ENCODE measurements around the gene RPS18. TPM values are rescaled to one million over a fixed set of nuclear protein-coding genes. Genes with fewer than 3 reads are reported as not detected.
"Not testable (repeated sequence)": the region's sequence is repeated elsewhere in the genome, so short reads cannot be mapped to it uniquely, and the experiment has no call there.

Gene RPS18
- polyA plus RNA-seq = 1,000 to 10,000 TPM; 7,154 to 7,464 TPM

- H3K4me3 ChIP-seq (ENCODE audit: low read depth in 1 of 2, low read length in 2 of 2) = peak within 1 kb of the TSS; percentile 77 to 93
- no peaks in the 10 kb centered on the region for H3K27me3 ChIP-seq (ENCODE audit: control insufficient read depth in 1 of 2, insufficient read depth in 2 of 2, low read length in 2 of 2)
- H3K36me3 ChIP-seq (ENCODE audit: control insufficient read depth in 2 of 2, insufficient read depth in 2 of 2, low read length in 1 of 2) = peaks cover 7 to 21% of the 10 kb centered on the region in 2 donors
- H3K9me3 ChIP-seq (ENCODE audit: control insufficient read depth in 2 of 2, insufficient read depth in 1 of 2, low read depth in 1 of 2, low read length in 1 of 2) = no peaks in the 10 kb centered on the region
- WGBS, 2 donors = 0% methylated on average over 48 of the region's 48 CpGs
- H3K4me1 ChIP-seq (ENCODE audit: control insufficient read depth in 2 of 2, insufficient read depth in 2 of 2, low read length in 1 of 2) = peaks cover 0 to 7% of the 10 kb centered on the region in 2 donors
- peak within 1 kb of the TSS; percentile 89 to 94 for H3K27ac ChIP-seq (ENCODE audit: low read depth in 2 of 2, low read length in 1 of 2)
These were observed at the start of gene RPS18, which contains the start of gene VPS52 for GRCh38 chr6:33271468-33272274. Gene RPS18 (plus strand): TSS chr6:33272075. CDS start chr6:33272120, 45 bp downstream. Gene VPS52 (minus strand): TSS chr6:33271876. CDS start chr6:33271675, 201 bp downstream.

GRCh38 chr6:33226503-33227120, 45.3 kb upstream of the RPS18 start:
- H3K36me3 ChIP-seq (ENCODE audit: control insufficient read depth in 2 of 2, insufficient read depth in 2 of 2, low read length in 1 of 2); H3K9me3 ChIP-seq (ENCODE audit: control insufficient read depth in 2 of 2, insufficient read depth in 1 of 2, low read depth in 1 of 2, low read length in 1 of 2); H3K27ac ChIP-seq (ENCODE audit: low read depth in 2 of 2, low read length in 1 of 2); H3K27me3 ChIP-seq (ENCODE audit: control insufficient read depth in 1 of 2, insufficient read depth in 2 of 2, low read length in 2 of 2); H3K4me1 ChIP-seq (ENCODE audit: control insufficient read depth in 2 of 2, insufficient read depth in 2 of 2, low read length in 1 of 2); H3K4me3 ChIP-seq (ENCODE audit: low read depth in 1 of 2, low read length in 2 of 2): not testable (repeated sequence)
- 49 to 50% methylated on average over 14 of the region's 14 CpGs for WGBS, 2 donors

GRCh38 chr6:33235221-33235634, 36.6 kb upstream of the RPS18 start:
- no peaks in the 10 kb centered on the region for H3K36me3 ChIP-seq (ENCODE audit: control insufficient read depth in 2 of 2, insufficient read depth in 2 of 2, low read length in 1 of 2)
- H3K4me3 ChIP-seq (ENCODE audit: low read depth in 1 of 2, low read length in 2 of 2) = no peak overlapping the region
- peaks cover 0 to 2% of the 10 kb centered on the region in 2 donors for H3K27me3 ChIP-seq (ENCODE audit: control insufficient read depth in 1 of 2, insufficient read depth in 2 of 2, low read length in 2 of 2)
- H3K9me3 ChIP-seq (ENCODE audit: control insufficient read depth in 2 of 2, insufficient read depth in 1 of 2, low read depth in 1 of 2, low read length in 1 of 2) = peaks cover 0 to 3% of the 10 kb centered on the region in 2 donors
- H3K4me1 ChIP-seq (ENCODE audit: control insufficient read depth in 2 of 2, insufficient read depth in 2 of 2, low read length in 1 of 2) = no peaks in the 10 kb centered on the region
- no peak overlapping the region for H3K27ac ChIP-seq (ENCODE audit: low read depth in 2 of 2, low read length in 1 of 2)
- 24 to 31% methylated on average over 6 of the region's 6 CpGs for WGBS, 2 donors

DNA sequence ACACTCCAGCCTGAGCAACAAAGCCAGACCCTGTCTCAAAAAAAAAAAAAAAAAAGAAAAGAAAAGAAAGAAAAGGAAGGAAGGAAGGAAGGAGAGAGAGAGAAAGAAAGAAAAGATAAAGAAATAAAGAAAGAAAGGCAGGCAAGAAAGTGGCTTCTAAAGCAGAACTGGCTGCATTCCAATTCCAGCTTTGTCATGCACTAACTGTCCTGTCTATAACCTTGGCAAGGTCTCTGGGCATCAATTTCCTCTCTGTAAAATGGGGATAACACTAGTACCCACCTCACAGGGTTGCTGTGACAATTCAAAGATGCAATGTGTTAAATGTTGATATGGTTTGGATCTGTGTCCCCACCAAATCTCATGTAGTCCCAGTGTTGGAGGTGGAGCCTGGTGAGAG, 35.5 kb upstream of the RPS18 start:
- Histone ChIP-seq H3K4me3 (ENCODE audit: low read depth in 1 of 2, low read length in 2 of 2) (no peak overlapping the region), H3K27me3 (ENCODE audit: control insufficient read depth in 1 of 2, insufficient read depth in 2 of 2, low read length in 2 of 2) (no peaks in the 10 kb centered on the region)

DNA sequence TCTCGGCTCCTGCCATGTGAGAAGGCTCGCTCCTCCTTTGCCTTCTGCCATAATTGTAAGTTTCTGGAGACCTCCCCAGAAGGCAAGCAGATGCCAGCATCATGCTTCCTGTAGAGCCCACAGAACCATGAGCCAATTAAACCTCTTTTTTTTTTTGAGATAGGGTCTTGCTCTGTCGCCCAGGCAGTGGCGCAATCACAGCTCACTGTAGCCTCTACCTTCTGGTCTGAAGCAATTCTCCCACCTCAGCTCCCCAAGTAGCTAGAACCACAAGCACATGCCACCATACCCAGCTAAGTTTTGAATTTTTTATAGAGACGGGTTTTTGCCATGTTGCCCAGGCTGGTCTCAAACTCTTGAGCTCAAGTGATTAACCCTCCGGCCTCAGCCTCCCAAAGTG, 35.0 kb upstream of the RPS18 start:
- no peak overlapping the region for H3K4me3 ChIP-seq (ENCODE audit: low read depth in 1 of 2, low read length in 2 of 2)
- H3K4me1 ChIP-seq (ENCODE audit: control insufficient read depth in 2 of 2, insufficient read depth in 2 of 2, low read length in 1 of 2) = no peaks in the 10 kb centered on the region
- H3K27ac ChIP-seq (ENCODE audit: low read depth in 2 of 2, low read length in 1 of 2) = no peak overlapping the region
- no peaks in the 10 kb centered on the region for H3K36me3 ChIP-seq (ENCODE audit: control insufficient read depth in 2 of 2, insufficient read depth in 2 of 2, low read length in 1 of 2)
- WGBS, 2 donors = 86 to 92% methylated on average over 6 of the region's 6 CpGs
- H3K27me3 ChIP-seq (ENCODE audit: control insufficient read depth in 1 of 2, insufficient read depth in 2 of 2, low read length in 2 of 2) = no peaks in the 10 kb centered on the region
- peaks cover 0 to 3% of the 10 kb centered on the region in 2 donors for H3K9me3 ChIP-seq (ENCODE audit: control insufficient read depth in 2 of 2, insufficient read depth in 1 of 2, low read depth in 1 of 2, low read length in 1 of 2)

More for the DNA sequence above, 35.5 kb upstream of the RPS18 start:
- Histone ChIP-seq H3K36me3 (ENCODE audit: control insufficient read depth in 2 of 2, insufficient read depth in 2 of 2, low read length in 1 of 2) (no peaks in the 10 kb centered on the region), H3K4me1 (ENCODE audit: control insufficient read depth in 2 of 2, insufficient read depth in 2 of 2, low read length in 1 of 2) (no peaks in the 10 kb centered on the region), H3K27ac (ENCODE audit: low read depth in 2 of 2, low read length in 1 of 2) (no peak overlapping the region), H3K9me3 (ENCODE audit: control insufficient read depth in 2 of 2, insufficient read depth in 1 of 2, low read depth in 1 of 2, low read length in 1 of 2) (peaks cover 0 to 3% of the 10 kb centered on the region in 2 donors)

DNA sequence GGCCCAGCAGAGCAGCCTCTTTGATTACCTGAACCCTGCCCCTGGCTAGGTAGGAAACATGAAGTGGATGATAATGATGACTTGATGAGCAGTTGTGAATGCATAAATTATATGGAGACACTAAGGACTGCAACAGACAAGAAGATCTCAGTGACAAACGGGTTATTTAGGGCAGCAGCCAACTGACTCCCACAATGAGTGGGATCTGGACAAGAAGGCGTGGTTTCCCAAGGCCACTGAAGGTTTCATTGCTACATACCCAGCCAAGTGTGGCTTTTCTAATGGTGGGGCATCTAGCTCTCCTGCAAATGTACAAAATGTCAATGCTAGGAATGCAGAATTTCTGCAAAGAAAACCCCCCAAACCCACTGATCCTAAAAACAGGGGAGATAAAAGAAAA, 34.1 kb upstream of the RPS18 start:
- 61 to 68% methylated on average over 2 of the region's 2 CpGs for WGBS, 2 donors
- Histone ChIP-seq H3K36me3 (ENCODE audit: control insufficient read depth in 2 of 2, insufficient read depth in 2 of 2, low read length in 1 of 2) (no peaks in the 10 kb centered on the region), H3K4me1 (ENCODE audit: control insufficient read depth in 2 of 2, insufficient read depth in 2 of 2, low read length in 1 of 2) (no peaks in the 10 kb centered on the region), H3K9me3 (ENCODE audit: control insufficient read depth in 2 of 2, insufficient read depth in 1 of 2, low read depth in 1 of 2, low read length in 1 of 2) (peaks cover 0 to 3% of the 10 kb centered on the region in 2 donors), H3K4me3 (ENCODE audit: low read depth in 1 of 2, low read length in 2 of 2) (no peak overlapping the region), H3K27me3 (ENCODE audit: control insufficient read depth in 1 of 2, insufficient read depth in 2 of 2, low read length in 2 of 2) (no peaks in the 10 kb centered on the region), H3K27ac (ENCODE audit: low read depth in 2 of 2, low read length in 1 of 2) (no peak overlapping the region)

DNA sequence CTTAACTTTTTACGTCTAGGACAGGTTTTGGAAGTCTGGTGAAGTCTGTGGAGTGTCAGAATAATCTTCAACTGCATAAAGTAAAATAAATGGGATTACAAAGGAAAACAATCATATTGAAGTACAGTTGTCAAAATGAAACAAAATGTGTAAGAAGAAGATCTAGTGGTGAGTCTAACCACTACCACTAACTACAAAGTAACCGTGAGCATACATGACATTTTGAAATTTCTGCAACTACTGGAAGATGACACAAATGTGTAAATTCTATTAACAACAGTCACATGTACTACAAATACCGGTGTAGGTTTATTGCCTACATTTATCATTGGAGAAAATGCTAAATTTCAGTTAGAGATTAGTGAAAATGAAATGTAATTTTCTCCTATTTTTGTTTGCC, 29.9 kb upstream of the RPS18 start:
- 58 to 60% methylated on average over 3 of the region's 3 CpGs for WGBS, 2 donors
- H3K27ac ChIP-seq (ENCODE audit: low read depth in 2 of 2, low read length in 1 of 2) = no peak overlapping the region
- H3K4me1 ChIP-seq (ENCODE audit: control insufficient read depth in 2 of 2, insufficient read depth in 2 of 2, low read length in 1 of 2) = no peaks in the 10 kb centered on the region

GRCh38 chr6:33243476-33243875, 28.4 kb upstream of the RPS18 start:
- Histone ChIP-seq H3K27ac (ENCODE audit: low read depth in 2 of 2, low read length in 1 of 2) (no peak overlapping the region), H3K4me1 (ENCODE audit: control insufficient read depth in 2 of 2, insufficient read depth in 2 of 2, low read length in 1 of 2) (no peaks in the 10 kb centered on the region), H3K36me3 (ENCODE audit: control insufficient read depth in 2 of 2, insufficient read depth in 2 of 2, low read length in 1 of 2) (no peaks in the 10 kb centered on the region), H3K27me3 (ENCODE audit: control insufficient read depth in 1 of 2, insufficient read depth in 2 of 2, low read length in 2 of 2) (no peaks in the 10 kb centered on the region), H3K4me3 (ENCODE audit: low read depth in 1 of 2, low read length in 2 of 2) (no peak overlapping the region), H3K9me3 (ENCODE audit: control insufficient read depth in 2 of 2, insufficient read depth in 1 of 2, low read depth in 1 of 2, low read length in 1 of 2) (no peaks in the 10 kb centered on the region)
- WGBS, 2 donors = 28 to 34% methylated on average over 1 of the region's 1 CpG

More for the DNA sequence above, 29.9 kb upstream of the RPS18 start:
- Histone ChIP-seq H3K36me3 (ENCODE audit: control insufficient read depth in 2 of 2, insufficient read depth in 2 of 2, low read length in 1 of 2) (no peaks in the 10 kb centered on the region), H3K9me3 (ENCODE audit: control insufficient read depth in 2 of 2, insufficient read depth in 1 of 2, low read depth in 1 of 2, low read length in 1 of 2) (no peaks in the 10 kb centered on the region), H3K4me3 (ENCODE audit: low read depth in 1 of 2, low read length in 2 of 2) (no peak overlapping the region), H3K27me3 (ENCODE audit: control insufficient read depth in 1 of 2, insufficient read depth in 2 of 2, low read length in 2 of 2) (no peaks in the 10 kb centered on the region)

DNA sequence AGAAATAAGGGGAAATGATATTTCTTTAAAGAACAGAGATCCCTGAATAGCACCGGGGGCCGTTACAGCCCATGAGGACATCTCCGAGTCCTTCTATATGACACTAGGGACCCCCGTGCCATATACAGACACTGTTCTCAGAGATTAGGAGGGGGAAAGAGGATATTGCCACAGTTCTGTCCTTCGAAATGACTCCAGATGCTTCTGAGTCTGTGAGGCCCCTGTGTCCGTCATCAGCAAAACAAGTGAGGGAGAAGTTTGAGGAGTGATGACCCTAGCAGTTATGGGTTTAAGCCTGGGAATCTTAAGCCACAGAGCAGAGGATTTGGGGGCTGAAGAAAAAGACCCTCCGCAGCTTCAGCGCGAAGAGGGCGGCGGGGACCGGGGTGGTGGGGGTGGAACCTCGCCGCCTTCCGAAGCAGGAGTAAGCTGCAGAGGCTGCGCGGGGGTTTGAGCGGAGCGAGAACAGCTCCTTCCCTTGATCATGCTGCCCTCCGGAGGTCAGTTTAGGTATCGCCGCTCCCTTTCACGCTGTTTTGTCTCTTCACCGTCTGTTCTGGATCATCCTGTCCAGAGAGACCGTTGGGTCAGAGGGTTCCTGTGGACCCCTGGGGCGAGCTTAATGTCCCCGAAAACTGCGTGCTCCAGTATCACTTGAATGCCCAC, 23.8 kb upstream of the RPS18 start:
- 2% methylated on average over 28 of the region's 28 CpGs for WGBS, 2 donors

More for the DNA sequence above, 23.8 kb upstream of the RPS18 start:
- peaks cover 7 to 12% of the 10 kb centered on the region in 2 donors for H3K4me1 ChIP-seq (ENCODE audit: control insufficient read depth in 2 of 2, insufficient read depth in 2 of 2, low read length in 1 of 2)
- peak overlapping the region; percentile 85 to 97 for H3K27ac ChIP-seq (ENCODE audit: low read depth in 2 of 2, low read length in 1 of 2)
- H3K9me3 ChIP-seq (ENCODE audit: control insufficient read depth in 2 of 2, insufficient read depth in 1 of 2, low read depth in 1 of 2, low read length in 1 of 2) = no peaks in the 10 kb centered on the region
- H3K4me3 ChIP-seq (ENCODE audit: low read depth in 1 of 2, low read length in 2 of 2) = peak overlapping the region; percentile 35 to 51
- H3K36me3 ChIP-seq (ENCODE audit: control insufficient read depth in 2 of 2, insufficient read depth in 2 of 2, low read length in 1 of 2) = peaks cover 0 to 4% of the 10 kb centered on the region in 2 donors
- no peaks in the 10 kb centered on the region for H3K27me3 ChIP-seq (ENCODE audit: control insufficient read depth in 1 of 2, insufficient read depth in 2 of 2, low read length in 2 of 2)

Measured in esophagus (tissue), 2 donors.